ENCODE measurements around the gene ABLIM2.

GRCh38 chr4:7959078-7959477, 199.5 kb downstream of the ABLIM2 start:
- TF ChIP-seq CTCF (IDR thresholded peaks at IDR 0.05; ENCODE audit: low read length) (no peak), EZH2 (optimal IDR thresholded peaks at IDR 0.05; ENCODE audit: low read depth, low read length) (no peak)
